8988T (cell line): ENCODE data around the gene TNFRSF19.
A peak's percentile ranks its signal among the peaks of the same experiment; 100 is the strongest.
"Not testable (repeated sequence)": the region's sequence is repeated elsewhere in the genome, so short reads cannot be mapped to it uniquely, and the experiment has no call there.

Experiments used
- DNase-seq: peaks from one replicate; pipeline ENCODE4 v3.0.0; 2011

The TNFRSF19 gene

GRCh38 chr13:23570921-23571315, 706 bp downstream of the TNFRSF19 start:
- no peak for DNase-seq

DNA sequence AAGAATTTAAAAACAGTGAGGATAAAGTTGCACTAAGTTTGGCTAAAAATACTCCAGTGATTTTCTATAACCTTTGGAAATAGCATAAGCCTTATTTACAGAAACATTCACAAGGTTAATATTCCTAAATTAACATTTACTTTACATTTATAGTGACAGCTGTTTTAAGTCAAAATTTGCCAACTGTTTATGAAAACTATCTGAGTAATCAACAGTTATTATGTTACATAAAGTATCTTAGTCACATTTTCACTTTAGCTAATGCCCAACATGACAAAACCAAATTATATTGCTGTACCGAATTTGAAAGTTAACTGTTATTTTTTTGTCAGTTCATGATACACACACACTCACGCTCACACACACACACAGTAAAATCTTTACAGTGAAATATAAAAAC, 1.2 kb downstream of the TNFRSF19 start:
- no peak for DNase-seq

GRCh38 chr13:23572836-23573235, 2.6 kb downstream of the TNFRSF19 start:
- DNase-seq: no peak

DNA sequence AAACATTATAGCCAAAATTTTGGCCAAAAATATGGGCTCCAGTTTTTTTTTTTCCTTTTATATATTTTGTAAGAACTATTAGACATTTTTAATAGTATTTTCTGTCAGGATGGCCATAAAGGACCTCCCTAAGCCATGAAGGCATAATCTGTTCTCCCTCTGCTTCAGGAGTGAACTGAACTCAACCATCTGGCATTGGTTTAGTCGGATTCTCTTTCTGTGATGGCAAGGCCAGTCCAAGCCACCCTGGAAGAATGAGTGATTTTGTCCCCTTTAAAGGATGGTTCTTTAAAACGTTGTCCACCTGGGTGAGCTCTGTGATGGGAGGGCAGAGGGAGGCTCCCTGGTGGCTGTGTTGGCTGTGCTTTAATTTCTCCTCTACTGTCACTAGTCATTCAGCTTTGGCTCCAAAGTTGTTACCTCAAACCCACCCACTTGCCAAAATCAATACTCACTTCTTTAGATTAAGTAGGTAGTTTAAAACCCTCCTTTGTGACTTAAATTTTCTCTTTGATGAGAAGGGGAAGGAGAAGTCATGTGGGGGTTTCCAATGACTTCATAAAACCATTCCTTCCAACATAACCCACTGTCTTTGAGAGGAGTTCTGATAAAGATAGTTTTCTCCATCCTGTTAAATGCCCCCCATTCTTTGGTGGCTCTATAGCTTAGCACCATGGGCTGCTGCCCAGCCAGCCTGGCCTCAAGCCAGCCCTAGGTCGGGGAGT, 4.4 kb downstream of the TNFRSF19 start:
- no peak for DNase-seq

DNA sequence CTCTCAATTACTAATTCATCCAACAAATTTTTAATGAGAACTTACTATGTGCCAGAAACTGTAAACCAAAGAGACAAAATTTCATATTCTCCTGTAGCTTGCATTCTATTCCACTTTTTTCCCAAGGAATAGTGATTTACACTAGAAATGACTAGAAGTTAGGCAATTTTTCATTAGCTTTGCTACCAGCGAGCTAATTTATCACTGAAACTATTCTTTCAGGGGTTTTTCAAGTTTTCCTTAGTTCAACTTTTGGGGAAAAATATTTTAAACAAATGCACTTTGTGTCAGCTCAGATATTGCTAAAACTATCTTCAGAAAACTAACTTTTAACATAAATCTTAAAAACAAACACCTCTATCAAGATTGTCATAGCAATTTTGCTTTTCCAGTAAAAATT, 5.4 kb downstream of the TNFRSF19 start:
- DNase-seq: no peak

GRCh38 chr13:23578411-23579071, 8.3 kb downstream of the TNFRSF19 start:
- DNase-seq: peak; percentile 37

- DNase-seq: peak; percentile 62
Measured at GRCh38 chr13:23579072-23579895, 9.1 kb downstream of the TNFRSF19 start.

GRCh38 chr13:23579896-23580683, 9.9 kb downstream of the TNFRSF19 start:
- no peak for DNase-seq

DNA sequence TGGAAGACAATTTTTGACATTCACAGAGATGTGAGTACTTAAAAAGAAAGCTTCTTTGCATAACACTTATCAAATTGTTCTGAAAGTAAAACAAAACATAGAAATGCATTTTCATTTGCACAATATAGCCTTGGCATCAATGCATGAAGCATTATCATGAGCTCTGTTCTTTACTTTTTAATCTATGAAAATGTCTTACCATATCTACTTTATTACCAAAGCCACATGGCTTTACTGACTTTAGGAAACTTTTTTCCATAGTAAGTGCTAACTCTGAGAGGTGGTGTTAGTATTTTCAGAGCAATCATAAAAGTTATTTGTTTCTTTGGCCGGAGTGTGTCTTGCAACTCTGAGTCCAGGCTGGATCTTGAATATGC, 10.5 kb downstream of the TNFRSF19 start:
- no peak for DNase-seq

- DNase-seq: no peak
Measured at GRCh38 chr13:23583491-23583890, 13.3 kb downstream of the TNFRSF19 start.

DNA sequence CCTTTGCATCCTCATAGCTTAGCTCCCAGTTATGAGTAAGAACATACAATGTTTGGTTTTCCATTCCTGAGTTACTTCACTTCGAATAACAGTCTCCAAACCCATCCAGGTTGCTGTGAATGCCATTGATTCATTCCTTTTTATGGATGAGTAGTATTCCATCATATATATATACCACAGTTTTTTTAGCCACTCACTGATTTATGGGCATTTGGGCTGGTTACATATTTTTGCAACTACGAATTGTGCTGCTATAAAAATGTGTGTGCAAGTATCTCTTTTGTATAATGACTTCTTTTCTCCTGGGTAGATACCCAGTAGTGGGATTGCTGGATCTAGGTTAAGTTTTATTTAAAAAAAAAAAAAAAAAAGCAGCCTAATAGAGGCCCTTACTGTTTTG, 14.1 kb downstream of the TNFRSF19 start:
- no peak for DNase-seq

- DNase-seq: no peak
Measured at GRCh38 chr13:23586336-23586735, 16.1 kb downstream of the TNFRSF19 start.

GRCh38 chr13:23588666-23589065, 18.5 kb downstream of the TNFRSF19 start:
- no peak for DNase-seq

DNA sequence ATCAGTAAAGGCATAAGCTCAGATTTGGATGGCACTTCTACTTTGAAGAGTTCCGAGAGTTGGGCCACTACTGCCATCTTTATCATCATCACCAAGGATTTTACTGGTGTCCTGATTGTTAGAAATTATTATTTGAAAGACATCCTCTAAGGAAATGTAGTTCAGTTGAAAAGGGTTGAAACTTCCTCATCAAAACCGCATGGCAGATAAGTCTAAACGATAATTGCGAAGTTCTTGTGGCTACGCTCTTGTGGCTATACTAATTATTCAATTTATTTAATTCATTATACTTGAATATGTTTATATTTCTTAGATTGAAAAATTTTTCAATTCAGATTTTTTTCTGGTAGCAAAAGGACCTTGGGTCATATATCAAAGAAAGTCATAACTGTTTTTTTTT, 22.4 kb downstream of the TNFRSF19 start:
- no peak for DNase-seq

- no peak for DNase-seq
Measured at GRCh38 chr13:23593148-23593547, 22.9 kb downstream of the TNFRSF19 start.

- DNase-seq: not testable (repeated sequence)
Measured at GRCh38 chr13:23594290-23594689, 24.1 kb downstream of the TNFRSF19 start.

- DNase-seq: no peak
Measured at GRCh38 chr13:23598369-23598768, 28.2 kb downstream of the TNFRSF19 start.

GRCh38 chr13:23599083-23599925, 29.1 kb downstream of the TNFRSF19 start:
- no peak for DNase-seq

DNA sequence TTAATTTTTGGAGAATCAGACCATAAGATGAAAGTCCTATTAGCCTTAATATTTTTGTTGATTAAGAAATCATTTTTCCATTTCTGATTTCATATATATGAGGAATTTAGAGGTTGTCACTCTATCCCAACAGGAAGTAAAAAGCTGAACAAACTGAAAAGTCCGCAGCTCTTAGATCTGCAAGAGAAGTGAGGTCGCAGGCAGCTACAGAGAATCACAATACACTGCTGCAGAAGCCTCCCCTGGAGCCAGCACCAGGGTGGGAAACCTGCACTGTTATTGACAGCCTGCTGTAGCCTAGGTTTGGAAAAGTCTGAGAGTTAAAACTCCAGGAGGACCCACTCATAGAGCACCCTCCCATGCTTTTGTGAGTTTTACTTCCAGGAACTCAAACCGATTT, 29.9 kb downstream of the TNFRSF19 start:
- no peak for DNase-seq

DNA sequence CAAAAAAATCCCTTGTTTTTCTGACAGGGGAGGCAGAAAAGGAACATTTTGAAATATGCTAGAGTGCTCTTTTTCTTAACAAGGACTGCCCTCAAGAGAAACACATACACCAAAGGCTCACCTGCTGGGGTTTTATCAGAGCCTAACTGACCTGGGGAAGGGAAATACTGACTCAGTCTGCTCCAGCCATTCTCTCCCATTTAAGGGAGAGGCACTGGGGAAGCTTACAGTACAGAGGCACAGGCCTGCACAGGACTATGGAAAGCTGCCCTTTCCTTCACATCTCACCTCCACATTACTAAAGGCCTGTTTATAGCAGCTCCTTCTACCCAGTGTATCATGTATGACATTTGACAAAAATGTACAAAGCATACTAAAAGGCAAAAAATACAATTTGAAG, 30.3 kb downstream of the TNFRSF19 start:
- DNase-seq: no peak

GRCh38 chr13:23605831-23606230, 35.6 kb downstream of the TNFRSF19 start:
- DNase-seq: no peak

DNA sequence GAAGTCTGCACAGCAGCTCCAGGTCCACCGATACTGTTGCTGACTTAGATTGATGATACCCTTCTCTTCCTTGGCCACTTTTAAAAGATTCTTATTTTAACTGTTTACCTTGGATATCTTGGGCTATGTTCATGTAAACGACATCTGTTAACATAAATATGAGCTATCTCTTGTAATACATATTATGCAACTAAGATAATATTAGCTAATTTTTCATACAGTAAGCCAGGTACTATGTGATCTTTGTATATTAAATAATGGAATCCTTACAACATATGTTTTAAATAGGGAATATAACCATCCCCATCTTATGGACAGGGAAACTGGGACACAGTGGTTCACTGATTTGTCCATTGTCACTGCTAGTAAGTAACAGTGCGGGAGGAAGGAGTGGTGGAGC, 37.9 kb downstream of the TNFRSF19 start:
- no peak for DNase-seq
